SIG-M5 (cell line): ENCODE data around the gene SUGCT.

Source experiments
- DNase-seq: peaks from one replicate; lab custom pipeline; 2025; lab: John Stamatoyannopoulos, UW

The SUGCT gene

GRCh38 chr7:40471891-40472290 is 337.1 kb downstream of the SUGCT start:
- DNase-seq, result no peak

- no peak for DNase-seq
Measured at GRCh38 chr7:40474790-40475680, 340.2 kb downstream of the SUGCT start.

DNA sequence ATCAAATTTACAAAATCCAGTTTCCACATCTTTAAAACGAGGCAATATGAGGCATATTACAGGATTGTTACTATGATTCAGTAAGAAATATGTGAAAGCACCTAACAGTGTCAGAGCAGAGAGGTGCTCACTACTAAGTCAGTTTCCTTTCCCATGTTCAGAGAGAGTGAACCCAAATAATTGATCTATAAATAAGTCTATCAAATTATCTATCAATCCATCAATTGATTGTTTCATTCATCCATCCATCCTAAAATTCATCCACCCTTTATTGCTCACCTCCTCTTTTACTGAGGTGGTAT is 340.8 kb downstream of the SUGCT start:
- no peak for DNase-seq

DNA sequence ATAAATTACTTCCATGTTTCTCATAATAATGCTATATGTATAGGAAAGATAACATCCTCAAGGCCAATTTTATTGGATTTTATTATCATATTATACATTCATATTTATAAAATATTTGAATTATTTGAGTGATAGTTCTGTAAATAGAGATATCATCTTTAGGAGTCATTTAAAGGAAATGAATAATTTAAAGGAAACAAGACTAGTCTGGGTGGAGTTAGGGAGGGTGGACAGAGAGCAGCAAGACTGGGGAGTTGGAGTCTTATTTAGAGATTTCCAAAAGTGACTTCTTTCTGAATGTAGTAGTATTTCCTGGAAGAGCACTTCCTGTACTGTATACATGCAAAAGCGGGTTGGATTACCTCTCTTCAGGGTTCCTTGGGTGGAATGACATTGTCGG is 342.3 kb downstream of the SUGCT start:
- DNase-seq, result no peak

GRCh38 chr7:40482845-40483244 is 348.0 kb downstream of the SUGCT start:
- no peak for DNase-seq

- DNase-seq, result no peak
Measured at GRCh38 chr7:40483630-40484029, 348.8 kb downstream of the SUGCT start.

- no peak for DNase-seq
Measured at GRCh38 chr7:40489844-40490602, 355.2 kb downstream of the SUGCT start.

DNA sequence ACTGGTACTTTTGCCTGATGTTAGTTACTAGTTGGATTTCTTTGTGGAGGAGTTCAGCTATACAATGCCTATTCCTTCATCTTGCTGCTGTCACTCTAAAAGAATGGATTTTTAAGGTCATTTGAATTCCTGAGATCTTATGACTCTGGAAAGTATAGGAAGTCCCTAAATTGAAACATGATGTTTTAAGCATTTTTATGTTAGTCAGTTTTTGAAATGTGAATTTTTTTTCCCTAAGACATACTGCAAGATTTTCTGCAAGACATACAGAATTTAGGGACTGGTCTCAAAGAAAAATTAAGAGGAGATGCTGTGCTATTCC is 355.8 kb downstream of the SUGCT start:
- DNase-seq, result no peak

- no peak for DNase-seq
Measured at GRCh38 chr7:40492946-40493345, 358.1 kb downstream of the SUGCT start.

- DNase-seq, result no peak
Measured at GRCh38 chr7:40493609-40494051, 358.8 kb downstream of the SUGCT start.

DNA sequence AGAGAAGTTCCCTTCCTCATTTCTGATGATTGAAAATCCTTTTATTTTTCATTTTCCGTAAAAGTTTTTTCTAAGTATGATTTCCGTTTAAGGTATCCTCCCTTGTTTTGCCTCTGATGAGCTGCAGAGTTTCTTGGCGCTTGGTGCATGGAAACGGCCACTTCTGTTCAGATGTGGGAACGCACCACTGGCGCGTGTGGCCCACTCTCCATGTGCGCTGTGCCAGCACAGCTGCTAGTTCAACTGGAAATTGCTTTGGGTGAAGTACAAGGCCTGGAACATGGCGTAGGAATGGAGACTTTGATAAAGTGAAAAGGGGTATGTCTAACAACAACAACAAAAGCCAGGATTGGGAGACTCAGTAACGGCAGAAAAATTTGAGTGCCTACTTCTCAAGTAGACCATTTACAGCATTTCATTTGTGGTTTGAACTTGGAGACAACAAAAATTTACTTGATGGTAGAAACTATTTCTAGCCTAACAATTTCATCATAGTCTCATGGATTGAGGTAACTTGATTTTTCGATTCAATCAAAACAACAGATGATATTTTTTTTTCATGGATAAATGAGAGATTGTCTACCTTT is 364.2 kb downstream of the SUGCT start:
- DNase-seq, result no peak

GRCh38 chr7:40499718-40500117 is 364.9 kb downstream of the SUGCT start:
- no peak for DNase-seq

GRCh38 chr7:40500219-40500618 is 365.4 kb downstream of the SUGCT start:
- no peak for DNase-seq

GRCh38 chr7:40502359-40502758 is 367.6 kb downstream of the SUGCT start:
- no peak for DNase-seq

- no peak for DNase-seq
Measured at GRCh38 chr7:40506158-40506557, 371.4 kb downstream of the SUGCT start.

- DNase-seq, result no peak
Measured at GRCh38 chr7:40507166-40507565, 372.4 kb downstream of the SUGCT start.

- DNase-seq, result no peak
Measured at GRCh38 chr7:40509287-40509996, 374.6 kb downstream of the SUGCT start.

DNA sequence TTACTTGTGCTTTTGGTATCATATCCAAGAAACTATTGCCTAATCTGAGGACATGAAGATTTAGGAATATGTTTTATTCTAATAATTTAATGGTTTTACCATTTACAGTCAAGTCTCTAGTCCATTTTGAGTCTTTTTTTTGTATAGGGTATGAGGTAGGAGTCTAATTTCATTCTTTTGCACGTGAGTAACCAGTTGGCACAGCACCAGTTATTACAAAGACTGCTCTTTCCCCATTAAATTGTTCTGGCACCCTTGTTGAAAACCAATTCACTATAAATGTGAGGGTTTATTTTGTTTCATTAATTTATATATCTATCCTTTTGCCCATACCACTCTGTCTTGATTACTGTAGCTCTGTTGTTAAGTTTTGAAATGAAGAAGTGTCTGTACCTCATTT is 381.6 kb downstream of the SUGCT start:
- no peak for DNase-seq

GRCh38 chr7:40519009-40519408 is 384.2 kb downstream of the SUGCT start:
- no peak for DNase-seq

DNA sequence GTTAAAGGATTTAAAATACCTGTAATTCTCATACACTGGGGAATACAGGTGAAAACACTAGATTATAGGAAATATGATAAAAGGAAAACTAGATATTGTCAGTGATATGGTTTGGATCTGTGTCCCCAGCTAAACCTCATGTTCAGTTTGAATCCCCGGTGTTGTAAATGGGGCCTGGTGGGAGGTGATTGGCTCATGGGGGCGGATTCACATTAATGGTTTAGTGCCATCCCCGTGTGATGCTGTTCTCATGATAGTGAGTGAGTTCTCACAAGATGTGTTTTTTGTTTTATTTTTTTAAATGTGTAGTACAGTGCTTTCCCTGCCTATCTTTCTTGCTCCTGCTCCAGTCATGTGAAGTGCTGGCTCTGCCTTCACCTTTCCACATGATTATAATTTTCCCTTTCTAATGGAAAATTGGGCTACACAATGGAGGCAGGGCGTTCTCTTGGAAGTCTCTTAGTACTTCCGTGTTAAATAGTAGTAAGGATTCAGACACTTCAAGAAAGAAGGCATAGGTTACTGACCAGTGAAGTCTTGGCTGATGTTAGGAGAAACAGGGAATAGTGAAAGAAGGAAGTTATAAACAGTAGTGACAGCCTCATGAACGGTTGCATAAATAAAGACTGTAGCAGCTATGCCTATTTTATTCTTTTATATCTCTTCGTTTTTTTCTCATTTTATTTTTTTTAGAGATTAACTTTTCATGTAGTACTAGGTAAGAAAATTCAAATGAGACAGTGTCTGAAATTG is 386.4 kb downstream of the SUGCT start:
- DNase-seq, result no peak

GRCh38 chr7:40525764-40526163 is 391.0 kb downstream of the SUGCT start:
- DNase-seq, result no peak
